Ureter (tissue), 1 donor: ENCODE results near the gene EPN3. TPM values are rescaled to one million over a fixed set of nuclear protein-coding genes. Genes with fewer than 3 reads are reported as not detected.

ENCODE experiments used
- DNase-seq: peaks from one replicate; pipeline ENCODE4 v3.0.0-alpha.2; 2020; ENCODE audit warnings: low spot score
- total RNA-seq: library from RNA; stranded (reverse); gene quantifications from one replicate; pipeline ENCODE4 v1.2.4, GENCODE V29; 2023
- donor health status: DM: yes; HTN: yes; CAD: no.

Gene EPN3
- total RNA-seq, 1 donor from 2014 or later = 70.5 TPM

DNA sequence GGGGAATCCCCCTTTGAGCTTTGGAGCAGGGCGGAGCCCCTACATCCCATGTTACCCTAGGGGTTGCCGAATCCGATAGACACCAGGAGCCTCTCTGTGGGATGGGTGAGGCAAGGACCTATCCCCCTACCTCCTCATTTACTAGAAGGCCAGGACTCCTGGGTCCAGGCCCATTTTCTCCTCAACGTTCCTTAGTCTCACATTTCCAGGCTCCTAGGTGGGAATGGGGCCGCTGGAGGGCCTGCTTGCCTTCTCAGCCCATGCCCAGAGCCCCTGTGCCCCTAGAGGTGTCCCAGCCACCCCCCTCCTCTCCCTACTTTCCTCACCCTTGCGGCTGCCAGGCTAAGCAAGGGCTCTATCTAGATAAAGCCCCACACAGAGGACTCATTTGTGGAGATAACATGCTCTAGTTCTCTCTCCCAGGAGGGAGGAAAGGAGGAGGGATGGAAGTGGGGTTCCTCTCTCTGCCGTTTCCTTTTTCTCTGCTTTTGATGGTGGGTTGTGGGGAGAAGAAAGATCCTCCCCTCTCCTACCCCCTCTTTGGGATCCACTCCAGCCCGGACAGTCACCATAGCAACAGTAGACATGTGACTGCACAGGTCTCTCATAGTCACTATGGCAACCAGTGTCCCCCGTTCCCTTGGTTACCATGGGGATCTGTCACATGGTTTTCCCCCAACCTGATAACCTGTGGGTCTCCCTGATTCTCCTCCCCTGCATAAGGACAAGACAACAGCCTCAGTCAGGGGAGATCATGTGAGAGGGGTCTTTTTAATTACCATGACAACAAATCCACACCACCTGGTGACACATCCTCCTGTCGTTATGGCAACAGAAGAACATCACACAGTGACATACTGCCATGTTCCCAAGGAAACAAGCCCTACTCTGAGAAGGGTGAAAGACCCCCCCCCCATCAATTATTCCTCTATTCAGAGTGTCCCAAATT is 33.1 kb downstream of the EPN3 start:
- DNase-seq = no peak

DNA sequence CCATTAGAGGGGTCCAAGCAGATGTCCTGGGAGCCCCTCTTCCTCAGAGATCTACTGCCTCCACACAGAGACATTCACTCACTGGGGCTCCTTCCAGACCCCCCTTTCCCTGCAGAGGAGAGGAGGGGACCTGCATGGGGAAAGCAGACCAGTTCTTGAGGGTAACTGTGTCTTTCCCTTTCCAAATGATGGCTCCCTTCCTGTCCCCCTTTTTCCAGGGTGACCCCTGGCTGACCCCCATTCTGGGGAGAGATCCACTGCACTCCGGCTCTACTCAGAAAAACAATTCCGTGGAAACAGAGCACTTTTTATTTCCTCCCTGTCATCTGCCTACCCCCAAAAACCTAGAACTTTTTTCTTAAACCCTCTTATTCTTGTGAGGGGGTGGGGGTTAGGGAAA is 34.4 kb downstream of the EPN3 start:
- no peak for DNase-seq

- no peak for DNase-seq
Measured at GRCh38 chr17:50568659-50569058, 36.1 kb downstream of the EPN3 start.

DNA sequence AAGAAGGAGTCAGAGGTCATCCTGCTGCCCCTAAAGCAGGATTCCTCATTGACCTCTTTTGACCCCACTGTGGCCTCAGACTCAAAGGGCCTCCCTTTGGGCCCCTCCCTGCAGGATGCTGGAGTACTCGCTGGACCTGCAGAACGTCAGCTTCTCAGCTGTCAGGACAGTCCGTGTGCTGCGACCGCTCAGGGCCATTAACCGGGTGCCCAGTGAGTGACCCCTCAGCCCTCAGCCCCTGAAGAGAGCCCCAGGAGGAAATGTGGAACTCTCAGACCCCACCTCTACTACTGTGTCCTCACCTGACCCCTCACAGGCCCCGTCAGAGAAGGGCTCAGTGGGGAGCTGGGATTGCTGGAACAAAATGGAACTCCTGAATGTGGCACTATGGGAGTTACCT is 37.1 kb downstream of the EPN3 start:
- DNase-seq = no peak

GRCh38 chr17:50570032-50570431 is 37.5 kb downstream of the EPN3 start:
- DNase-seq = no peak

DNA sequence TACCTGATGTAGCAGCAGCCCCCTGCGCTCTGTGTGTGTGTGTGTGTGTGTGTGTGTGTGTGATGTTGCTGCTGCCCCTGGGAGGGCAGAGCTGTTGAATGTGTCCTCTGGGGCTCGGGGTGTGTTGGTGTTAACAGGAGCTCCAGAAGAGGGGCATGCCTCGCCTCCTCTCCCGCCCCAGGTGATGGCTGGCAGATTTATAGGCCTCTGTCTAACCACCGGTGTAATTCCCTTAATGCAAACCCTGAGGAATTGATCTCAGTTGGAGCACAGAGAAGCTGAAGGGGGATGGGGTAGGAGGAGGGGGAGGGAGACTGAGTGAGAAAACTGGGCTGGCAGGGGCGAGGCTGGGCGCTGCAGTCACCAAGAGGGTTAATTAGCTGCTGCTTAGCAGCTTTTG is 38.0 kb downstream of the EPN3 start:
- DNase-seq = no peak

- DNase-seq = no peak
Measured at GRCh38 chr17:50571681-50572080, 39.1 kb downstream of the EPN3 start.

- DNase-seq = no peak
Measured at GRCh38 chr17:50572541-50572940, 40.0 kb downstream of the EPN3 start.

DNA sequence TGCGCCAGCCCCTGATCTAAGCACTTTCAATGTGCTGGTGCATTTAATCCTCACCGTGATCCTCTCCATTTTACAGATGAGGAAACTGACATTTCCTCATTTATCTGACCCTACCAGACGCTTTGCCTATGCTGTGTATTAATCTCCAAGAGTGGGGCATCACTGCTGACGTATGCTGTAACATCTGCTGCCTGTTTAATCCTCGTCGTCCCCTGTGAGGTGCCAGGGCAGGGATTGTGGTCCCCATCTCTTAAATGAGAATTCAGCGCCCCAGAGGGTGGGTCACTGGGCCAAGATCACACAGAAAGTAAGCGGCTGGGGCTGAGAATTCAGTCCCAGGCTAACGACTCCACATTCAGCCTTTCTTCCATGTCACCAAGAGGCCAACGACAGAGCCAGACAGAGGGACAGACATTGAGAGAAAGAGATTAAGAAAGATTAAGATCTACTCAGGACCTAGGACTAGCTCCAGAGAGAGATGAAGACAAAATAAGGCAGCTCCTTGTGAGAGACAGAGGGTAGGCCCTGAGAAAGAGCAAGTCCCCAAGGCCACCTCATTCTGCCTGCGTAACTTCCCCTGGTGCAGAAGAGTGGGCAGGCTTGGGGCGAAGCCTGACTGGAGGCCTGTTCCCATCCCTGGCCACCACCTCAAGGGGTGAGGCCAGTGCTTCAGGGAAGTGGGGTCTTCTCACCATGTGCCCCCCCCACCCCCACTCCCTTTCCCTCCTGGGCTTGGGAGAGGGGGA is 41.5 kb downstream of the EPN3 start:
- no peak for DNase-seq

- no peak for DNase-seq
Measured at GRCh38 chr17:50575581-50576210, 43.2 kb downstream of the EPN3 start.

- no peak for DNase-seq
Measured at GRCh38 chr17:50576864-50577263, 44.3 kb downstream of the EPN3 start.

DNA sequence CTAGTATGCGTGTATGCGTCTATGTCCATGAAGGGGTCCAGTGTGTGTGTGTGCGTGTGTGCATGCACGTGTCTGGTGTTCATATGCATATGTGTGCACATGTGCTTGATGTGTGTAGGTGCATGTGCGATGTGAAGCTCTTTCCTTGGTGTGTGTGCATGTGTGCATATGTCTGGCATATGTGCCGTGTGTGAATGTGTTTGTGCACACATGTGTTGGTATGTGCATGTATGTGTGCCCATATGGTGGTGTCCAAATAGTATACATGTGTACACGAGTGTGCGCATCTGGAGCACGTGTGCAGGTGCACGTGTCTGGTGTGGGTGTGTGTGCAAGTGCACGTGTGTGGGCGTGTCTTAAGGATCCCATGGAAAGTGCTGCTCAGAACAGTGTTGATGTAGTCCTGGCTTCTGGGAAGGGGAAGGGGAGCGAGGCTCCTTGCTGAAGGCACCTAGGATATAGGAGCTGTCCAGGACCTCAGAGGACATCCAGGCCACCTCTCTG is 45.0 kb downstream of the EPN3 start:
- no peak for DNase-seq

GRCh38 chr17:50578173-50578572 is 45.6 kb downstream of the EPN3 start:
- no peak for DNase-seq

GRCh38 chr17:50579399-50579798 is 46.9 kb downstream of the EPN3 start:
- DNase-seq = no peak

DNA sequence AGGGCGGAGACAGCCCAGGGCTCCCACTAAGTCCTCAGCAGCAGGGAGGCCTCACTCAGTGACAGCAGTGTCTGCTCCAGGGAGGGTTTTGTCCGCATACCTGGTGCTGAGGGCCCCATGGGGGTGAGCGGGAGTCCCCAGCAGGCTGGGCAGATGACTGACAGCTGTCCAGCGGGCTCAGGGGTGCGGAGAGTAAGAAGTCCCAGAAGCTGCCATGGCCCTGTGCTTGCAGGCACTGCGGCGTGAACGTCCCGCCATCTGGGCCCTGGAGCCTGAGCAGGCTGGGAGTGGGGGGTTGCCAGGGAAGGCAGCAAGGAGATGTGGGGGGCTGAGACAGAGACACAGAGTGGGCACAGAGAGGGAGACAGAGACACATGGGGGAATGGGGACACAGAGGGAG is 48.1 kb downstream of the EPN3 start:
- DNase-seq = no peak

- no peak for DNase-seq
Measured at GRCh38 chr17:50581316-50581715, 48.8 kb downstream of the EPN3 start.

GRCh38 chr17:50582741-50583140 is 50.2 kb downstream of the EPN3 start:
- no peak for DNase-seq

DNA sequence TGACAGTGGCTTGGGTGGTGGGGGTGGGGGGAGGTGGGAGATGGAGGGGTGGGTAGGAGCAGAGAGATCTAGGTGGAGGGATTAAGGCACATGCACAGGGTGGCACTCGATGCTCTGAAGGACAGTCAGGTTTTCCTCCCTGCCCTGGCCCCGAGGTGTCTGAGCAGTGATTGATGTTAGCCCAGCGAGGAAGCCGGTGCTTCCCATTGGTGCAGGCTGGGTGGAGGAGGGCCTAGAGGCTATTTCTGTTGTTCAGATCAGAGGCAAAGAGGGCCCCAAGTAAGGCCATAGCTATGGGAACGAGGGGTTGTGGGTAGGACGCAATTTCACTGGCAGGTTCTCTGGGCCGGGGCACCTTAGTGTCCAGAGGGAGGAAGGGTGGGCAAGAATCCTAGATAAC is 51.1 kb downstream of the EPN3 start:
- no peak for DNase-seq

DNA sequence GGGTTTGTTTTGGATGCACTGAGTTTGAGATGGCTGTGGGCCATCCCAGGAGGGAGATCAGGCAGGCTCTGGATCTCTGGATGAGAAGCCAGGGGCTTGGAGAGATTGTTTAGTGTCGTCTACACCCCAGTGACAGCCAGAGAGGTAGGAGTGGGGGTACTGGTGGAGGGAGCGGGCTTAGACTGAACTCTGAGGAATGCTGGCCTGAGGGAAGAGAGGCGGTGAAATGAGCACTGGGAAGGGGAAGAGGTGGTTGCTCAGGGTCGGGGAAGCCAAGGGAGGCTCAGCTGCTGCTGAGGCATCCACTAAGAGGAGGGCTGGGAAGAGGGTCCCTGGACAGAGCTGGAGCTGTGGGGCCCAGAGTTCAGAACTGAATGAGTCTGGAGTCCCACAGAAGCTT is 51.6 kb downstream of the EPN3 start:
- no peak for DNase-seq

- DNase-seq = no peak
Measured at GRCh38 chr17:50584749-50585148, 52.2 kb downstream of the EPN3 start.

DNA sequence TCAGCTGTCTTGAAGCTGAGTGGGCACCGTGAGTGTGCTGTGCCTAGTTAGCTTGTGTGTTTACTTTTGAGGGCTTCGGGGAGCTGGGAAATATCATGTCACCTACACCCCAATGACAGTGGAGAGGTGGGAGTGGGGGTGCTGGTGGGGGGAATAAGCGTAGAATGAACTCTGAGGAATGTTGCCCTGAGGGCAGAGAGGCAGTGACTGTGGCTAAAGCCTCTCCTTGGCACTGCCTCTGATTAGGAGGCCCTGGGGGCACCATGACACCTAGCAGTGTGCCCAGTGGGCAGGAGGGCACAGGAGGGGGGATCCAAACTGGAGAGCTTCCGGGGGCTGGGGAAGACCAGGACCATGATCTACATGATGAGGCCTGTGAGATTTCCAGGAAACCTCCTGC is 52.8 kb downstream of the EPN3 start:
- DNase-seq = no peak

GRCh38 chr17:50585891-50586290 is 53.4 kb downstream of the EPN3 start:
- DNase-seq = no peak
